Measurements from ENCODE around the gene CNNM1. TPM values are rescaled to one million over a fixed set of nuclear protein-coding genes. Genes with fewer than 3 reads are reported as not detected.

CNNM1 gene
- total RNA-seq, 1 experiment from 2014 or later, result not detected

GRCh38 chr10:99427566-99428190, 98.5 kb downstream of the CNNM1 start:
- Histone ChIP-seq H3K9me3 (replicated peaks) (no peaks in the 10 kb centered on the region), H3K4me1 (peaks cover 3% of the 10 kb centered on the region; the same call in 1 of the 2 replicates)
- DNase-seq, result no peak

DNA sequence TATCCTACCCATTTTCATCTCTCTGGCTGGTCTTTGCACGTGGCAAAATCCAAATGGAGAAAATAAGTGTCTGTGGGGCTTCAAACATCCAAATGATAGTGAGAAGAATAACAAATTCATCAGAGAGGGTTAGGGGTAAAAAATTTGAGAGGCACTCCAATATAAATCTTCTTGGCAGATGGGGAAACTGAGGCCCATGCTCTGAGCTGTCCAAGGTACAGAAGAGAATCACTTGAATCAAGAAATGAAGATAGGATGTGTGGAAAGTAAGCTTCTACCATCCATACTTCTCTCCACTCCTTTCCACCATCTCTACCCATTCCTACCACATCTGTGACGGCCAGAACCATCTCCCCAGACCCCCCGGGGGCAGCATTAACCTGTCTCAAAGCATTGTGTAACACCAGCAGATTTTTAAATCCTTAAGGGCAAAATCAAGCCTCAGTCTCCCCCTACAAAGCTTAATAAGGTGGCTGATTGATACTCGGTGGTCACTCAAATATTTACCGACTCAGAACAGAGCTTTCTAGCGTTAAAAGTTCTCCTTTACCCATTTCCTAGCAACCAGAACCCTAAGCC, 100.5 kb downstream of the CNNM1 start:
- no peaks in the 10 kb centered on the region for H3K9me3 ChIP-seq (replicated peaks)
- no peaks in the 10 kb centered on the region for H3K27me3 ChIP-seq
- peak overlapping the region; percentile 93 for H3K4me3 ChIP-seq
- no peak overlapping the region; the same call in 1 of the 2 replicates for H3K27ac ChIP-seq
- no peak for DNase-seq
- peaks cover 3% of the 10 kb centered on the region; the same call in 1 of the 2 replicates for H3K4me1 ChIP-seq
- peaks cover 5% of the 10 kb centered on the region for H3K36me3 ChIP-seq

More at GRCh38 chr10:99427566-99428190, 98.5 kb downstream of the CNNM1 start:
- no peak overlapping the region for H3K4me3 ChIP-seq
- H3K27ac ChIP-seq, result no peak overlapping the region
- H3K27me3 ChIP-seq, result no peaks in the 10 kb centered on the region
- H3K36me3 ChIP-seq, result peaks cover 14% of the 10 kb centered on the region

GRCh38 chr10:99430116-99430450, 100.9 kb downstream of the CNNM1 start:
- Histone ChIP-seq H3K36me3 (peaks cover 3% of the 10 kb centered on the region; the same call in 1 of the 2 replicates), H3K27ac (peak overlapping the region; percentile 77), H3K9me3 (replicated peaks) (no peaks in the 10 kb centered on the region), H3K27me3 (no peaks in the 10 kb centered on the region), H3K4me1 (peaks cover 3% of the 10 kb centered on the region; the same call in 1 of the 2 replicates), H3K4me3 (peak overlapping the region; percentile 93)
- DNase-seq, result no peak

DNA sequence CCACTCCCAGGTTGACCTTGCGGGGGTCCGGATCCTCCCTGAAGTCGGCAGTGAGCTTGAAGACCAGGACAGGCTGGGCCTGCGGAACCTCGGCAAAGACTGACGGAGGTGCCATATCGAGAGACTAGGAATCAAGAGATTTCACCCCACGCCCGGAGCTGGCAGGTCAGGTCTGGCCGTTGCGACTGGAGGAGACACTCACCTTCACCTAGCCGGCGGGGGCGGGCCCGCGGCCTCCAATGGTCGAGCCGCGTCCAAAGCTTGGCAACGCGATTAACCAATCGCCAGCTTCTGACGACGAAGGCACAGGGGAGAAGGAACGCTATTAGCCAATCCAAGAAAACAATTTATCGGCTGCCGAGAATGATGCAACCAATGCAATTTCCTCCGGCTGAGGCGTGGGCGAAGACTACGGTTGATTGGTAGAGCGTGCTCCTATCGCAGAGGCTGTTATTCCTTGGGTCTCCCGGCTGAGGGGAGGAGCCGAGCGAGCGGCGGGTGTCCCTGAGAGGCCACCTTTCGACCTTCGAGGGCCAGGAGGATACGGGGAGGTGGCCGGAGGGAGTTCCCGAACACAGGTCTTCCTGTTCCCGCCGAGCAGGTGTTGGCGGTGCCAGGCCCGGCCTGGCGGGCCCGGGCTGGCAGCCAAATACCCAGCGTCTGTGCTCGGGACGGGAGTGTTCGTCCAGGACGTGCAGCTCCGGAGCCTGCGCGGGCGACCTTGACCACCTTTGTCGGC, 101.5 kb downstream of the CNNM1 start, which contains the start of gene GOT1:
GOT1 (minus strand) TSS at position 174 of the 739 bp plus-strand sequence; CDS start at position 115, 59 bp downstream.
- H3K27me3 ChIP-seq, result no peaks in the 10 kb centered on the region
- H3K4me3 ChIP-seq, result peak within 1 kb of the TSS; percentile 93
- peaks cover 3% of the 10 kb centered on the region; the same call in 1 of the 2 replicates for H3K36me3 ChIP-seq
- H3K9me3 ChIP-seq (replicated peaks), result no peaks in the 10 kb centered on the region
- peak; percentile 95 to 99 for DNase-seq
- H3K27ac ChIP-seq, result peak within 1 kb of the TSS; percentile 77
- peaks cover 3% of the 10 kb centered on the region; the same call in 1 of the 2 replicates for H3K4me1 ChIP-seq

- Histone ChIP-seq H3K27ac (peak overlapping the region; percentile 77), H3K4me3 (peak overlapping the region; percentile 93), H3K9me3 (replicated peaks) (no peaks in the 10 kb centered on the region), H3K4me1 (peaks cover 3% of the 10 kb centered on the region; the same call in 1 of the 2 replicates), H3K36me3 (peaks cover 3% of the 10 kb centered on the region; the same call in 1 of the 2 replicates), H3K27me3 (no peaks in the 10 kb centered on the region)
- peak; percentile 47 to 56 for DNase-seq
These were observed 102.1 kb downstream of the CNNM1 start for GRCh38 chr10:99431190-99431760.

- no peaks in the 10 kb centered on the region for H3K27me3 ChIP-seq
These were observed 102.9 kb downstream of the CNNM1 start for GRCh38 chr10:99432047-99432446.

DNA sequence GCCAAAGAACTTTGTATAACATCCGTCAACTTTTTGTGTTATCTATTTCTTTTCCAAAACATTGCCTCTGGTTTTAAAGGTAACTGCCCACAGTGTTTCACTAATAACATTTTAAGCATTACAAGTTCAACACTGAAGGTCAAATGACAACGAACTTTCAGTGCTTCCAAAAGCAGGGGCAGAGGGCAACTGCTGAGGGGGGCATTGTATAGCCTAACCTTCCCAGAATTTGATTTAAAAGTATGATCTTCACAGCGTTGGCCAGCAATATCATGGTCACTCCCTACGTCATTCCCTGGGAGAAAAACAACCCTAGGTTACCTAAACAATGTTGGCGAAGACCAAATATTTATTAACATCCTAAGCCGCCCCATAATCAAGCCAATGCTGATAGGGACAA, 103.7 kb downstream of the CNNM1 start:
- peaks cover 3% of the 10 kb centered on the region; the same call in 1 of the 2 replicates for H3K4me1 ChIP-seq
- DNase-seq, result no peak
- no peak overlapping the region for H3K4me3 ChIP-seq
- no peaks in the 10 kb centered on the region for H3K36me3 ChIP-seq
- no peaks in the 10 kb centered on the region for H3K27me3 ChIP-seq
- no peak overlapping the region for H3K27ac ChIP-seq
- no peaks in the 10 kb centered on the region for H3K9me3 ChIP-seq (replicated peaks)

More at GRCh38 chr10:99432047-99432446, 102.9 kb downstream of the CNNM1 start:
- peak overlapping the region; percentile 93 for H3K4me3 ChIP-seq
- H3K9me3 ChIP-seq (replicated peaks), result no peaks in the 10 kb centered on the region
- DNase-seq, result no peak
- peaks cover under 1% of the 10 kb centered on the region; the same call in 1 of the 2 replicates for H3K36me3 ChIP-seq
- H3K4me1 ChIP-seq, result peaks cover 3% of the 10 kb centered on the region; the same call in 1 of the 2 replicates
- H3K27ac ChIP-seq, result no peak overlapping the region

GRCh38 chr10:99433378-99434020, 104.3 kb downstream of the CNNM1 start:
- peaks cover 3% of the 10 kb centered on the region; the same call in 1 of the 2 replicates for H3K4me1 ChIP-seq
- H3K36me3 ChIP-seq, result no peaks in the 10 kb centered on the region
- no peak overlapping the region for H3K27ac ChIP-seq
- no peak for DNase-seq
- H3K4me3 ChIP-seq, result no peak overlapping the region
- no peaks in the 10 kb centered on the region for H3K27me3 ChIP-seq
- no peaks in the 10 kb centered on the region for H3K9me3 ChIP-seq (replicated peaks)

DNA sequence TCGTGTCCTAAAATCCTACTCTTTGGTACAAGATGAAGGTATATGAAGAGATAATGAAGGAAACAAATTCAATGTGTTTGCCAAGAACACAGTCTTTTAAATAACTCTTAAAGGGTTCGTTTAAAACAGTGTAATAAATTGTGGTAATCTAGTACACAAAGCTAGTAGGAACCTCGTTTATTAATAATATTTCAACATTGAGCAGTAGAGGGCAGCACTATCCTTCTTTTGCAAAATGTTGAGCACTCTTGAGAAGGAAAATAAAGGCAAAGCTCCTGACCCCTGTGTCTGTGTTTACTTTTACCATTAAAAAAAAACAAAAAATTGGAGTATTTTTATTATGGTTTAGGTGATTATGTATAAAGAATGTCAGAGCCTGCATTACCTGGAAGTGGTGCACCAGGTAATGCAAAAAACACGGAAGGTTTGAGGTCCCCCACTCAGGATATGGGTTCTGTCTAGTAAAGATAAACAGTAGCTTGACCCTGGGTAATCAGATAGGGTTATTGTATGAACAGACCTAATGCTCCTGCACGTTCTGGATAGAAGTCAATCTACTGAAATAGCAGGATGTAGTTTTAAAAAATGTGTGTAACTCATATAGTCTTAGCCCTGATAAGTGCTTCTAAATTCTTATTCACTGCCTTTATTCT, 107.0 kb downstream of the CNNM1 start:
- H3K4me3 ChIP-seq, result no peak overlapping the region
- H3K9me3 ChIP-seq (replicated peaks), result no peaks in the 10 kb centered on the region
- H3K27me3 ChIP-seq, result no peaks in the 10 kb centered on the region
- H3K36me3 ChIP-seq, result no peaks in the 10 kb centered on the region
- no peak overlapping the region for H3K27ac ChIP-seq
- H3K4me1 ChIP-seq, result 0 out of 2 replicates have a peak, but pooled peaks cover 3% of the 10 kb centered on the region
- DNase-seq, result peak in 1 of 2 experiments; percentile 74

DNA sequence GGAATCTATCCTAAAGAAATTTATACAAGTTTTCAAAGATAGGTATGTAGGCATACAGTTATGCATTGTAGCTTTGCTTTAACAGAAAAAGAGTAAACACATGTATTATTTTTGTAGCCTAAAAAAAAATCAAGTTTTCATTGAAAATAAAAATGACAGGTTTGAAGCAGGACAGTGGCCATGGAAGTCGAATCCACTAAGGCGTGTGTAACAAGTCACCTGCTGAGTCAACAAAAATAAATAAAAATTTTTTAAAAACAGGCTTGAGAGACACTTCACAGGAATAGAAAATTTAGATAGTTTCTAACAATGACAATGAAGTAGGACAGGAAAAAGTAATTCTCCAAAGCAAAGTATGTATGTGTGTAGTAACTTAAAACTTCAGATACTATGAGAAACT, 109.7 kb downstream of the CNNM1 start:
- DNase-seq, result no peak
- no peaks in the 10 kb centered on the region for H3K36me3 ChIP-seq
- no peaks in the 10 kb centered on the region for H3K4me1 ChIP-seq
- H3K9me3 ChIP-seq (replicated peaks), result no peaks in the 10 kb centered on the region
- no peak overlapping the region for H3K4me3 ChIP-seq
- H3K27ac ChIP-seq, result no peak overlapping the region
- no peaks in the 10 kb centered on the region for H3K27me3 ChIP-seq

DNA sequence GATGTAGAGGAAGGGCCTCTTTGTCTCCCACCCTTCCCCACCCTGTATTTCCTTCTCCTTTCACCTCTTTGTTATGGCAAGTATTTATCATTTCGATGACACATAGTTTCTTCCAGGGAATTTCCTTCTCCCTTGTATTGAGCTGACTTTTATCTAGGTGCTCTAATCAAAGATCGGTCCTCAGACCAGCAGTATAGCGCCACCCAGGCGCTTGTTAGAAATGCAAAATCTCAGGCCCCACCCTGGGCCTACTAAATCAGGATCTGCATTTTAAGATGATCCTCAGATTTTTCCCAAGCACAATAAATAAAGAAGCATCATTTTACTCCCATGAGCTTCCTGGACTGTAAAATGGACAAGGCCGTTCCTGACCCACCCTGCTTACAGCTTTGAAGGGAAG, 113.2 kb downstream of the CNNM1 start:
- Histone ChIP-seq H3K4me3 (no peak overlapping the region), H3K9me3 (replicated peaks) (no peaks in the 10 kb centered on the region), H3K36me3 (no peaks in the 10 kb centered on the region), H3K27ac (no peak overlapping the region), H3K4me1 (no peaks in the 10 kb centered on the region), H3K27me3 (no peaks in the 10 kb centered on the region)
- no peak for DNase-seq

GRCh38 chr10:99443500-99443899, 114.3 kb downstream of the CNNM1 start:
- H3K4me3 ChIP-seq, result no peak overlapping the region
- peaks cover 3% of the 10 kb centered on the region; the same call in 1 of the 2 replicates for H3K27me3 ChIP-seq

More at GRCh38 chr10:99443500-99443899, 114.3 kb downstream of the CNNM1 start:
- no peak for DNase-seq
- Histone ChIP-seq H3K36me3 (no peaks in the 10 kb centered on the region), H3K9me3 (replicated peaks) (no peaks in the 10 kb centered on the region), H3K4me1 (no peaks in the 10 kb centered on the region), H3K27ac (no peak overlapping the region)
